Fibroblast of skin of left quadriceps (primary cell): ENCODE measurements around the gene NR1H3.
A peak's percentile ranks its signal among the peaks of the same experiment; 100 is the strongest.

ENCODE experiments used
- DNase-seq, 2 experiments: peaks; one replicate each; pipeline ENCODE4 v3.0.0-alpha.2; 2013; ENCODE audit warnings: low read depth in 2 of 2

NR1H3 gene

DNA sequence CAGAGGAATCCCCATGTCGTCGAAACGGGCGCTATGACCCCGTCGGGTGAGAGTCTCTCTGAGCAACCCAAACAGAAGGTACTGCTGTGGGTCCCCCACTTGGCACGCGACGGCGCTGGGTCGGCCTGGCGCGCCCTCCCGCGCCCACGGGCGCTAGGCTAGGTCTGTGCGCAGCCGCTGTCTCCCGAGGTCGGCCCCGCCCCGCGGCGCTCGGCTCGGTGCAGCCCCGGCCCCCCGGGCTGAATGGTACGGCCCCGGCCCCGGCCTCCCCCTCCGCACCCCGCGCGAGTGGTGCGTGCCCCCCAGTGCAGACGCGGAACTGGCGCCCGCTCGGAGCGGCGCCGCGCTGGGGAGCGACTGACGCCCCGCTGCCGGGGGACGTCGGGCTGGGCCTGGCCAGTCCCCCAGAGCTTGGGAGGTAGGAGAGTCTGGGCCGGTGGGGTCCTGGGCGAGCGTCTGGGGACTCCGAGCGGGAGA, 12.1 kb downstream of the NR1H3 start, which contains the start of gene MADD:
MADD (plus strand) TSS at position 305 of the 477 bp plus-strand sequence.
- peak; percentile 72 to 77 for DNase-seq

GRCh38 chr11:47270331-47271271, 12.8 kb downstream of the NR1H3 start:
- DNase-seq: no peak

GRCh38 chr11:47271328-47271727, 13.5 kb downstream of the NR1H3 start:
- no peak for DNase-seq

- no peak for DNase-seq
These were observed 14.3 kb downstream of the NR1H3 start for GRCh38 chr11:47271961-47272661.

- DNase-seq: no peak
These were observed 14.9 kb downstream of the NR1H3 start for GRCh38 chr11:47272706-47273105.

DNA sequence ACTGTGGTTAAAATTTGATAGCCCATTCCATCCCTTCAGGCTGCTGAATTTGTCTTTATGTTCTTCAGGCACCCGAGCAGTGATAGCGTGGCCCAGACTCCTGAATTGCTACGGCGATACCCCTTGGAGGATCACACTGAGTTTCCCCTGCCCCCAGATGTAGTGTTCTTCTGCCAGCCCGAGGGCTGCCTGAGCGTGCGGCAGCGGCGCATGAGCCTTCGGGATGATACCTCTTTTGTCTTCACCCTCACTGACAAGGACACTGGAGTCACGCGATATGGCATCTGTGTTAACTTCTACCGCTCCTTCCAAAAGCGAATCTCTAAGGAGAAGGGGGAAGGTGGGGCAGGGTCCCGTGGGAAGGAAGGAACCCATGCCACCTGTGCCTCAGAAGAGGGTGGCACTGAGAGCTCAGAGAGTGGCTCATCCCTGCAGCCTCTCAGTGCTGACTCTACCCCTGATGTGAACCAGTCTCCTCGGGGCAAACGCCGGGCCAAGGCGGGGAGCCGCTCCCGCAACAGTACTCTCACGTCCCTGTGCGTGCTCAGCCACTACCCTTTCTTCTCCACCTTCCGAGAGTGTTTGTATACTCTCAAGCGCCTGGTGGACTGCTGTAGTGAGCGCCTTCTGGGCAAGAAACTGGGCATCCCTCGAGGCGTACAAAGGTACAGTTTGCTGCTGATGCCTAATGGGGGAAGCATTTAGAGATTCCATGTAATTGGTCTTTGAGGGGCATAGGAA, 16.9 kb downstream of the NR1H3 start:
- DNase-seq: no peak

- no peak for DNase-seq
These were observed 19.1 kb downstream of the NR1H3 start for GRCh38 chr11:47276923-47277322.

GRCh38 chr11:47278058-47278457, 20.3 kb downstream of the NR1H3 start:
- DNase-seq: no peak

- DNase-seq: no peak
These were observed 21.0 kb downstream of the NR1H3 start for GRCh38 chr11:47278769-47279168.

DNA sequence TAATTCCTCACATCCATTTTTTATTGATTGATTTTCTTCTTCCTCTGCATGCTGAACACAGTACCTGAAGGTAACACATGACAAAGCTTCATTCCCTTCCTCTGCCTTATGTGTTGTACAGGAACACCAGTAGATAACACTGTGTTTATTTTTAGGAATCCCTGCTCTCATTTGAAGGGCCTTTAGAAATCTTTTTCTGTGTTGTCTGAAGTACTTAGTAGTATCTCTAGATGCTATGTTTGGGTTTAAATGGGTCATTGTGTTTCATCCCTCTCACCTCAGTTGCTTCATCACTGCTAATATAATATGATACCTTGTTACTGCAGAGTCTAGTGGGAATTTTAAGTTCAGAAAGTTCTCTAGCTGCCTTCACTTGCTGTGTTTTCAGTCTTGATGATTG, 22.3 kb downstream of the NR1H3 start:
- DNase-seq: no peak

DNA sequence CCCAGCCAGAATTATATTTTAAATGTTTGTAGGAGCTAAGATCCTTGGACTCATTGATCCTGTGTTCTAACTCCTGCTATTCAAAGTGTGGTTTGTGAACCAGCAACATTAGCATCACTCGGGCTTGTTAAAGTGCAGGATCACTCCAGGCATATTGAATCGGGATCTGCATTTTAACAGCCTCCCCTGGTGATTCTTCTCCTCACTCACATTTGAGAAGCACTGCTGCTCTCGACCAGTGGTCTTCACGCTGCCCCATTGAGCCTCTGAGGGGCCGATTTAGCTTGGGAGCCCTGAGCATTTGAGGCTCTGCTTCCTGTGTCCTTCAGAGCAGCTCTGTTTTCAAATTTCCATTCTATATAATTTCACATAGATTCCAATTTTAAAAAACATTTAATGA, 23.1 kb downstream of the NR1H3 start:
- no peak for DNase-seq

GRCh38 chr11:47282462-47282861, 24.7 kb downstream of the NR1H3 start:
- DNase-seq: no peak

DNA sequence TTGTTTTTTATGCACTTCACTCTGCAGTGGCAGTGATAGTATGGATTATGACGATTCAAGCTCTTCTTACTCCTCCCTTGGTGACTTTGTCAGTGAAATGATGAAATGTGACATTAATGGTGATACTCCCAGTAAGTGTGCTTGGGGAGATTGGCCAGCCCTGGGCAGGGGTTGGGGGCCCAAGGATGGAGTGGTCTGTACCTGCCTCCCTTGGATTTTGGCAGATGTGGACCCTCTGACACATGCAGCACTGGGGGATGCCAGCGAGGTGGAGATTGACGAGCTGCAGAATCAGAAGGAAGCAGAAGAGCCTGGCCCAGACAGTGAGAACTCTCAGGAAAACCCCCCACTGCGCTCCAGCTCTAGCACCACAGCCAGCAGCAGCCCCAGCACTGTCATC, 26.4 kb downstream of the NR1H3 start:
- no peak for DNase-seq

- no peak for DNase-seq
These were observed 28.4 kb downstream of the NR1H3 start for GRCh38 chr11:47285969-47286770.

DNA sequence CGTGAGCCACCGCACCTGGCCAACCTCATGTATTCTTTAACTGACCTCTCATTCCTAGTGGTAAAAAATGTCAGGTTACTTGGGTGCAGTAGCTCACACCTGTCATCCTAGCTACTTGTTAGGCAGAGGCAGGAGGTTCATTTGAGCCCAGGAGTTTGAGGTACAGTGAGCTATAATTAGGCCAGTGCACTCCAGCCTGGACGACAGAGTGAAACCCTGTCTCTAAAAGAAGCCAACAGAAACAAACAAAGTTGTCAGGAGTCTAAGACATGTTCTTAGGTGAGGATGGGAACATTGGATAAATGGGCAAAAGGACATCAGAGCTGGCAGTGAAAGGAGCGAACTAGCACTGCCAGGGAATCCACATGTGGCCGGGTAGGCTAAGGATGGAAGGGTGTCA, 30.3 kb downstream of the NR1H3 start:
- DNase-seq: no peak

DNA sequence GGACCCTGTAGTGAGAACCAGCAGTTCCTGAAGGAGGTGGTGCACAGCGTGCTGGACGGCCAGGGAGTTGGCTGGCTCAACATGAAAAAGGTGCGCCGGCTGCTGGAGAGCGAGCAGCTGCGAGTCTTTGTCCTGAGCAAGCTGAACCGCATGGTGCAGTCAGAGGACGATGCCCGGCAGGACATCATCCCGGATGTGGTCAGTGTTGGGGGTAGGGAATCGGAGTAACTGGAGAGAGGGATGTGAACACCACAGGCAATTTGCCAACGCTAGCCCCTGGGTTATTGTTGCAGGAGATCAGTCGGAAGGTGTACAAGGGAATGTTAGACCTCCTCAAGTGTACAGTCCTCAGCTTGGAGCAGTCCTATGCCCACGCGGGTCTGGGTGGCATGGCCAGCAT, 32.1 kb downstream of the NR1H3 start:
- no peak for DNase-seq

DNA sequence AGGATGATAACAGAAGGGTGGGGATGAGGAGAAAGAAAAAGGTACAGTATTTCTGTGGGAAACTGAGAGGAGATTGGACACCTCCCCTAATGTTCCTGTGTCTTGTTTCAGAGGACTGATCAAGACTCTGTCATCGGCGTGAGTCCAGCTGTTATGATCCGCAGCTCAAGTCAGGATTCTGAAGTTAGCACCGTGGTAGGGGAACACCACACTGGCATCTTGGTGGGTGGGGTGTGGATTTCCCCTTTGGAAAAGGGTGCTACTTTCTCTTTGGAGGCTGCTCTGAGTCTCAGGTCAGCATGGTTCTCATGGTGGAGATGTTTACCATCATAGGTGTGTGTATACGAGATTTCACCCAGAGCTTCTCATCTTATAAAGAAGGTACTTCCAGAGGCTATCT, 37.6 kb downstream of the NR1H3 start:
- no peak for DNase-seq

DNA sequence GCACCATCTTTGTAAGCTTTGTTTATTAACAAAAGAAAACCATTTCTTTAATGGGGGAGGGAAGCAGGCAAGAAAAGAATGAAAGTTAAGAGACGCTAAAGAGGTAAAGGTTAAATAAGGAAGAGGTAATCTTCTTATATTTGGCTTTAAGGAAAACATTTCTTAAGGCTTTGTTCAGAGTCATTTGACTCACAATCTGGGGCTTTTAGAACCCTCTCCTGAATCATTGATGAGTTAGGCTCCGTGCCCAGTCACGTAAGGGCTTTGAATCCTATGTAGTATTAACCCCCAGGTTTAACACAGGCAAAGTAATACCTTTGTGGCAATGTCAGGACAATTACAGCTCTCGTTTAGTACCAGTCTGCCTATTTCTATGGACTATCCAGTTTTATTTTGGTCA, 38.2 kb downstream of the NR1H3 start:
- DNase-seq: no peak

DNA sequence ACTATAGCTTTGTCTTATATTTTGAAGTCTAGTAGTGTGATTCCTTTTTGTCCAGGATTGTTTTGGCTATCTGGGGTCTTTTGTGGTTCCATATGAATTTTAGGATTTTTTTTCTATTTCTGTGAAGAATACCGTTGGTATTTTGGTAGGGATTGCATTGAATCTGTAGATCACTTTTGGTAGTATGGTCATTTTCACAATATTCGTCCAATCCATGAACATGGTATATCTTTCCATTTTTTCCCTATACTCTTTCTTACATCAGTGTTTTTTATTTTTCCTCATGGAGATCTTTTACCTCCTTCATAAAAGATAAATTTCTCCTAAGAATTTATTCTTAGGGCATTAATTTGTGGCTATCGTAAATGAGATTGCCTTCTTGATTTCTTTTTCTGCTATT, 41.3 kb downstream of the NR1H3 start:
- DNase-seq: no peak

GRCh38 chr11:47302853-47303252, 45.1 kb downstream of the NR1H3 start:
- DNase-seq: no peak

DNA sequence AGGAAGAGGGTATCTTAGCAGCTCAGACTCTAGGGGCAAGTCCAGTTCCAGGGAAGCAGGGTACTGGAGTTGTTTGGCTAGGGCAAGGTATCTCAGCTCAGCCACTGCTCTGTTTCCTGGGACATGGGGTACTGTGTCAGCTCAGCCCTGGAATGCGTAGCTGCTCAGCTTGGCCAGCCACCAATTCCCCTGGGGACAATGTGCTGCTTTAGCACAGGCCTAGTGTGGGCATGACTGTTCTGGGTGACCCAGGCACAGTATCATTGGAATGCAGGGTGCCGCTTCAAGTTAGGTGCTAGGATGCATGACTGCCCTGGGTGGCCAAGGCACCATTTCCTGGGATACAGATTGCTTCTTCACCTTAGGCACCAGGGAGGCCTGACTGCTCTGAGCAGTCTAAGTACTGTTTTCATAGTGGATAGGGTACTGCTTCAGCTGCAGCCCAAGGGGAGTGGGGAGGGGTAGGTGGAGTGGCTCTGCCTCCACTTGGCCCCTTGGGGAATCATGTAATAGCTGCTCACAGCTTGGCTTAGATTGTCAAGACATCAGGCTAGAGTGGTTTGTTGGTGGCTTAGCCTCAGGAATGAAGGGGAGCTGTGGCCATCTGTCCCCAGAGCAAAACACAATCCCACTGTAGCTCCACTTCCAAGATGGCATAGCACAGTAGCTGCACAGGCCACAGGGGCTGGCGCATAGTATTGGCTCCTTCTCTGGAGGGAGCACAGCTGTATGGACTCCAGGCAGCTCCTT, 48.1 kb downstream of the NR1H3 start:
- DNase-seq: no peak
